ENCODE results near the gene FAM227A.
"Not testable (repeated sequence)": the region's sequence is repeated elsewhere in the genome, so short reads cannot be mapped to it uniquely, and the experiment has no call there.

FAM227A gene

GRCh38 chr22:38611559-38611958, 44.6 kb downstream of the FAM227A start:
- DNase-seq (ENCODE audit: low read depth in 2 of 2): no peak

- DNase-seq (ENCODE audit: low read depth in 2 of 2): no peak
Measured at GRCh38 chr22:38610234-38610633, 46.0 kb downstream of the FAM227A start.

- no peak for DNase-seq (ENCODE audit: low read depth in 2 of 2)
Measured at GRCh38 chr22:38608992-38609750, 47.0 kb downstream of the FAM227A start.

- DNase-seq (ENCODE audit: low read depth in 2 of 2): no peak
Measured at GRCh38 chr22:38607680-38608079, 48.5 kb downstream of the FAM227A start.

- DNase-seq (ENCODE audit: low read depth in 2 of 2): no peak
Measured at GRCh38 chr22:38602166-38602565, 54.0 kb downstream of the FAM227A start.

GRCh38 chr22:38601221-38601764, 54.9 kb downstream of the FAM227A start:
- no peak for DNase-seq (ENCODE audit: low read depth in 2 of 2)

- no peak for DNase-seq (ENCODE audit: low read depth in 2 of 2)
Measured at GRCh38 chr22:38599466-38599865, 56.7 kb downstream of the FAM227A start.

- DNase-seq (ENCODE audit: low read depth in 2 of 2): not testable (repeated sequence)
Measured at GRCh38 chr22:38582923-38583322, 73.3 kb downstream of the FAM227A start.

- DNase-seq (ENCODE audit: low read depth in 2 of 2): no peak
Measured at GRCh38 chr22:38578505-38578904, 77.7 kb downstream of the FAM227A start.

GRCh38 chr22:38572065-38572464, 84.1 kb downstream of the FAM227A start:
- DNase-seq (ENCODE audit: low read depth in 2 of 2): peak; percentile 4 to 7

- peak; percentile 16 to 23 for DNase-seq (ENCODE audit: low read depth in 2 of 2)
Measured at GRCh38 chr22:38570779-38571364, 85.3 kb downstream of the FAM227A start.

GRCh38 chr22:38569972-38570778, 86.0 kb downstream of the FAM227A start, which contains the start of gene DMC1:
DMC1 (minus strand) TSS chr22:38570183; CDS start chr22:38568256, 1,927 bp downstream.
- DNase-seq (ENCODE audit: low read depth in 2 of 2): peak; percentile 99 to 100

GRCh38 chr22:38569181-38569971, 86.8 kb downstream of the FAM227A start:
- DNase-seq (ENCODE audit: low read depth in 2 of 2): peak; percentile 4 to 12

- DNase-seq (ENCODE audit: low read depth in 2 of 2): no peak
Measured at GRCh38 chr22:38567531-38568285, 88.5 kb downstream of the FAM227A start.

GRCh38 chr22:38566726-38567504, 89.3 kb downstream of the FAM227A start:
- no peak for DNase-seq (ENCODE audit: low read depth in 2 of 2)

GRCh38 chr22:38565441-38565840, 90.8 kb downstream of the FAM227A start:
- no peak for DNase-seq (ENCODE audit: low read depth in 2 of 2)

GRCh38 chr22:38564669-38565068, 91.5 kb downstream of the FAM227A start:
- DNase-seq (ENCODE audit: low read depth in 2 of 2): no peak

- DNase-seq (ENCODE audit: low read depth in 2 of 2): no peak
Measured at GRCh38 chr22:38554281-38554680, 101.9 kb downstream of the FAM227A start.

GRCh38 chr22:38549101-38549894, 106.9 kb downstream of the FAM227A start:
- DNase-seq (ENCODE audit: low read depth in 2 of 2): no peak

All from stimulated activated CD4-positive, alpha-beta T cell treated with anti-CD3 and anti-CD28 coated beads, Interleukin-4, amount 100 ng/mL, for 48 hours (primary cell).